ENCODE results near the gene PSMD2.

- TF ChIP-seq CTCF (IDR thresholded peaks at IDR 0.05) (no peak), POLR2AphosphoS5 (IDR thresholded peaks at IDR 0.05) (peak in 1 of 4 donors; percentile 6), EP300 (IDR thresholded peaks at IDR 0.05) (no peak)
Measured at GRCh38 chr3:184347321-184348056, 48.4 kb downstream of the PSMD2 start.

Data from sigmoid colon (tissue), 4 donors.